GM19372 (cell line): ENCODE measurements around the gene IFI27L2.

ENCODE experiments used
- ATAC-seq: cut with Tn5 transposase; IDR thresholded peaks from one replicate; pipeline ENCODE4 v1.9.1; 2021; ENCODE audit warnings: mild to moderate bottlenecking, low read depth, moderate library complexity; ENCODE audit not compliant: unreplicated experiment

The IFI27L2 gene

GRCh38 chr14:94124582-94125377 is 4.6 kb downstream of the IFI27L2 start:
- ATAC-seq, result no peak

GRCh38 chr14:94123868-94124267 is 5.5 kb downstream of the IFI27L2 start:
- ATAC-seq, result no peak

GRCh38 chr14:94123296-94123695 is 6.1 kb downstream of the IFI27L2 start:
- no peak for ATAC-seq

GRCh38 chr14:94122438-94122837 is 7.0 kb downstream of the IFI27L2 start:
- ATAC-seq, result no peak

GRCh38 chr14:94121485-94121884 is 7.9 kb downstream of the IFI27L2 start:
- ATAC-seq, result no peak

GRCh38 chr14:94120667-94121340 is 8.6 kb downstream of the IFI27L2 start:
- no peak for ATAC-seq

GRCh38 chr14:94119071-94119470 is 10.3 kb downstream of the IFI27L2 start:
- ATAC-seq, result no peak

GRCh38 chr14:94117856-94118255 is 11.5 kb downstream of the IFI27L2 start:
- no peak for ATAC-seq

- no peak for ATAC-seq
These were observed 12.7 kb downstream of the IFI27L2 start for GRCh38 chr14:94116701-94117100.

GRCh38 chr14:94115631-94116030 is 13.8 kb downstream of the IFI27L2 start:
- ATAC-seq, result no peak

GRCh38 chr14:94115058-94115591 is 14.3 kb downstream of the IFI27L2 start:
- ATAC-seq, result no peak

- ATAC-seq, result no peak
These were observed 14.8 kb downstream of the IFI27L2 start for GRCh38 chr14:94114589-94115057.

- ATAC-seq, result no peak
These were observed 15.4 kb downstream of the IFI27L2 start for GRCh38 chr14:94113908-94114588.

GRCh38 chr14:94113490-94113889 is 15.9 kb downstream of the IFI27L2 start:
- no peak for ATAC-seq

- ATAC-seq, result no peak
These were observed 16.3 kb downstream of the IFI27L2 start for GRCh38 chr14:94113073-94113472.

GRCh38 chr14:94112513-94113063 is 16.8 kb downstream of the IFI27L2 start:
- ATAC-seq, result no peak

GRCh38 chr14:94111276-94112095 is 17.9 kb downstream of the IFI27L2 start:
- ATAC-seq, result no peak

GRCh38 chr14:94110552-94111181 is 18.7 kb downstream of the IFI27L2 start, which contains the start of gene IFI27:
Gene IFI27, plus strand, starts transcription at chr14:94110736.
- no peak for ATAC-seq

- ATAC-seq, result no peak
These were observed 19.5 kb downstream of the IFI27L2 start for GRCh38 chr14:94109915-94110250.
